COR-L47 (cell line): ENCODE measurements around the gene GPR108.
"Not testable (repeated sequence)": the region's sequence is repeated elsewhere in the genome, so short reads cannot be mapped to it uniquely, and the experiment has no call there.

ENCODE experiments used
- DNase-seq: peaks from one replicate; lab custom pipeline; 2025; lab: John Stamatoyannopoulos, UW

GPR108 gene

GRCh38 chr19:6761053-6761676 is 23.8 kb upstream of the GPR108 start:
- no peak for DNase-seq

- DNase-seq = no peak
Observed at GRCh38 chr19:6760606-6761005, 23.2 kb upstream of the GPR108 start.

GRCh38 chr19:6754653-6755463 is 17.5 kb upstream of the GPR108 start:
- DNase-seq = no peak

GRCh38 chr19:6754136-6754535 is 16.8 kb upstream of the GPR108 start:
- no peak for DNase-seq

- no peak for DNase-seq
Observed at GRCh38 chr19:6753178-6754031, 16.0 kb upstream of the GPR108 start.

GRCh38 chr19:6752256-6753177 is 15.1 kb upstream of the GPR108 start:
- no peak for DNase-seq

GRCh38 chr19:6751189-6751588 is 13.8 kb upstream of the GPR108 start:
- DNase-seq = no peak

GRCh38 chr19:6750062-6750461 is 12.7 kb upstream of the GPR108 start:
- DNase-seq = no peak

- DNase-seq = not testable (repeated sequence)
Observed at GRCh38 chr19:6748543-6748942, 11.2 kb upstream of the GPR108 start.

GRCh38 chr19:6745965-6746364 is 8.6 kb upstream of the GPR108 start:
- no peak for DNase-seq

- no peak for DNase-seq
Observed at GRCh38 chr19:6744381-6745301, 7.3 kb upstream of the GPR108 start.

GRCh38 chr19:6743714-6744380 is 6.5 kb upstream of the GPR108 start:
- no peak for DNase-seq

- no peak for DNase-seq
Observed at GRCh38 chr19:6743066-6743465, 5.7 kb upstream of the GPR108 start.

GRCh38 chr19:6740589-6741343 is 3.4 kb upstream of the GPR108 start:
- no peak for DNase-seq

- no peak for DNase-seq
Observed at GRCh38 chr19:6739883-6740588, 2.7 kb upstream of the GPR108 start.

GRCh38 chr19:6739390-6739882 is 2.1 kb upstream of the GPR108 start, which contains the start of gene TRIP10:
TSS of gene TRIP10 (plus strand) at chr19:6739680. CDS start at chr19:6739762, 82 bp downstream.
- no peak for DNase-seq

GRCh38 chr19:6738787-6739389 is 1.5 kb upstream of the GPR108 start:
- DNase-seq = no peak
